H9 (cell line): ENCODE data around the gene HMOX2. TPM values are rescaled to one million over a fixed set of nuclear protein-coding genes. Genes with fewer than 3 reads are reported as not detected.

ENCODE experiments used
- DNase-seq: peaks from one replicate; pipeline ENCODE4 v3.0.0-alpha.2; 2017
- H2AFZ ChIP-seq: one replicate; pipeline ENCODE4 v1.6.1; 2013; ENCODE audit warnings: mild to moderate bottlenecking, low read length, control low read depth, moderate library complexity
- H2AK5ac ChIP-seq: 2 replicates; pipeline ENCODE4 v1.6.1; 2013; ENCODE audit warnings: low read length, control low read depth, mixed read lengths; ENCODE audit not compliant: insufficient read length
- H2BK120ac ChIP-seq: one replicate; pipeline ENCODE4 v1.6.1; 2013; ENCODE audit warnings: low read depth, mild to moderate bottlenecking, low read length, control low read depth, inconsistent platforms; ENCODE audit not compliant: poor library complexity, severe bottlenecking
- H2BK12ac ChIP-seq: 2 replicates; pipeline ENCODE4 v1.6.1; 2013; ENCODE audit warnings: low read length, control low read depth, mixed read lengths, low read depth; ENCODE audit not compliant: insufficient read length
- H2BK15ac ChIP-seq: 2 replicates; pipeline ENCODE4 v1.6.1; 2013; ENCODE audit warnings: low read depth, low read length, control low read depth
- H2BK20ac ChIP-seq: one replicate; pipeline ENCODE4 v1.6.1; 2013; ENCODE audit warnings: low read depth, mild to moderate bottlenecking, low read length, control low read depth, inconsistent platforms; ENCODE audit not compliant: poor library complexity, severe bottlenecking
- H2BK5ac ChIP-seq: 2 replicates; pipeline ENCODE4 v1.6.1; 2013; ENCODE audit warnings: low read length, control low read depth, mixed read lengths; ENCODE audit not compliant: insufficient read length
- H3K14ac ChIP-seq: 2 replicates; pipeline ENCODE4 v1.6.1; 2013; ENCODE audit warnings: low read length, control low read depth; ENCODE audit not compliant: insufficient read depth
- H3K18ac ChIP-seq: 2 replicates; pipeline ENCODE4 v1.6.1; 2013; ENCODE audit warnings: low read depth, mild to moderate bottlenecking, mixed read lengths, low read length, control low read depth; ENCODE audit not compliant: insufficient read length
- H3K23ac ChIP-seq: 2 replicates; pipeline ENCODE4 v1.6.1; 2013; ENCODE audit warnings: low read length, control low read depth, mixed read lengths, low read depth; ENCODE audit not compliant: insufficient read length
- H3K23me2 ChIP-seq: 2 replicates; pipeline ENCODE4 v1.6.1; 2013; ENCODE audit warnings: low read depth, mild to moderate bottlenecking, mixed read lengths, low read length, control low read depth; ENCODE audit not compliant: insufficient read length, poor library complexity, severe bottlenecking
- H3K27ac ChIP-seq: 2 replicates; pipeline ENCODE4 v1.5.1; 2013; ENCODE audit warnings: low read length, control low read depth, mixed read lengths, low read depth; ENCODE audit not compliant: insufficient read length
- H3K27me3 ChIP-seq: 2 replicates; pipeline ENCODE4 v1.6.1; 2013; ENCODE audit warnings: low read length, control low read depth, inconsistent platforms; ENCODE audit not compliant: insufficient read depth
- H3K4ac ChIP-seq: 2 replicates; pipeline ENCODE4 v1.6.1; 2013; ENCODE audit warnings: low read depth, mild to moderate bottlenecking, control low read depth, inconsistent platforms, low read length, moderate library complexity
- H3K4me1 ChIP-seq: 2 replicates; pipeline ENCODE4 v1.6.1; 2013; ENCODE audit warnings: low read length, control low read depth, inconsistent platforms; ENCODE audit not compliant: insufficient read depth
- H3K4me2 ChIP-seq: 2 replicates; pipeline ENCODE4 v1.6.1; 2013; ENCODE audit warnings: low read length, control low read depth, mixed read lengths; ENCODE audit not compliant: insufficient read length, insufficient read depth
- H3K56ac ChIP-seq: 2 replicates; pipeline ENCODE4 v1.6.1; 2013; ENCODE audit warnings: low read depth, mild to moderate bottlenecking, mixed read lengths, low read length, control low read depth; ENCODE audit not compliant: insufficient read length
- H3K79me1 ChIP-seq: 2 replicates; pipeline ENCODE4 v1.6.1; 2013; ENCODE audit warnings: low read depth, mild to moderate bottlenecking, moderate library complexity, low read length, control low read depth, inconsistent platforms; ENCODE audit not compliant: insufficient read depth, poor library complexity, severe bottlenecking
- H3K79me2 ChIP-seq: 2 replicates; pipeline ENCODE4 v1.6.1; 2013; ENCODE audit warnings: low read length, control low read depth, inconsistent platforms; ENCODE audit not compliant: insufficient read depth
- H3K9ac ChIP-seq: 2 replicates; pipeline ENCODE4 v1.6.1; 2013; ENCODE audit warnings: low read length, control low read depth, mixed read lengths; ENCODE audit not compliant: insufficient read length; ENCODE audit errors: extremely low read depth
- H3K9me3 ChIP-seq: one replicate; pipeline ENCODE4 v1.6.1; 2013; ENCODE audit warnings: low read depth, low read length, inconsistent platforms; ENCODE audit not compliant: control insufficient read depth
- H3T11ph ChIP-seq: one replicate; pipeline ENCODE4 v1.6.1; 2013; ENCODE audit warnings: mild to moderate bottlenecking, low read length, control low read depth, inconsistent platforms
- H4K20me1 ChIP-seq: one replicate; pipeline ENCODE4 v1.6.1; 2013; ENCODE audit not compliant: control insufficient read depth, insufficient read length, insufficient read depth
- H4K5ac ChIP-seq: 2 replicates; pipeline ENCODE4 v1.6.1; 2013; ENCODE audit warnings: low read depth, mild to moderate bottlenecking, mixed read lengths, low read length, control low read depth; ENCODE audit not compliant: insufficient read length
- H4K8ac ChIP-seq: replicated peaks from 2 replicates; pipeline ENCODE4 v1.6.1; 2013; ENCODE audit warnings: low read length, control low read depth, mixed read lengths, low read depth; ENCODE audit not compliant: insufficient read length
- H4K91ac ChIP-seq: 2 replicates; pipeline ENCODE4 v1.6.1; 2013; ENCODE audit warnings: low read depth, mild to moderate bottlenecking, moderate library complexity, mixed read lengths, low read length, control low read depth; ENCODE audit not compliant: insufficient read length
- H3K27ac Mint-ChIP-seq, 3 experiments: 2 replicates in 2 of 3; 3 replicates in 1 of 3; pipeline ENCODE4 v1.8.0; 2020 to 2021; ENCODE audit warnings: mixed read lengths in 3 of 3, mild to moderate bottlenecking in 1 of 3, moderate library complexity in 1 of 3
- H3K27me3 Mint-ChIP-seq: 2 replicates; pipeline ENCODE4 v1.8.0; 2021; ENCODE audit warnings: low read depth, mild to moderate bottlenecking, moderate library complexity, mixed read lengths
- H3K36me3 Mint-ChIP-seq, 3 experiments: 2 replicates in 2 of 3; 3 replicates in 1 of 3; pipeline ENCODE4 v1.8.0; 2020 to 2021; ENCODE audit warnings: low read depth in 3 of 3, mixed read lengths in 3 of 3; ENCODE audit not compliant: insufficient read depth in 1 of 3
- H3K4me1 Mint-ChIP-seq, 2 experiments: 2 replicates each; pipeline ENCODE4 v1.8.0; 2020; ENCODE audit warnings: mixed read lengths in 2 of 2
- H3K4me3 Mint-ChIP-seq, 2 experiments: 2 replicates in 1 of 2; 3 replicates in 1 of 2; pipeline ENCODE4 v1.8.0; 2020 to 2021; ENCODE audit warnings: mild to moderate bottlenecking in 2 of 2, mixed read lengths in 2 of 2, moderate library complexity in 1 of 2
- H3K9me3 Mint-ChIP-seq, 2 experiments: 2 replicates in 1 of 2; 3 replicates in 1 of 2; pipeline ENCODE4 v1.8.0; 2020; ENCODE audit warnings: mild to moderate bottlenecking in 2 of 2, mixed read lengths in 2 of 2, moderate library complexity in 1 of 2
- total RNA-seq: library from RNA; stranded (reverse); gene quantifications from 2 replicates; pipeline ENCODE4 v1.2.1, GENCODE V29; 2021
- TF ChIP-seq, protein P1 (sequence below): fragments of 200-600 bp; sonication (generic); conservative IDR thresholded peaks from 3 replicates; pipeline ENCODE4 v1.8.0; 2021; ENCODE audit warnings: antibody characterized with exemption, mild to moderate bottlenecking

The HMOX2 gene
- total RNA-seq, 1 experiment from 2014 or later = 44.4 TPM

GRCh38 chr16:4524571-4524970, 48.4 kb downstream of the HMOX2 start:
- H4K5ac ChIP-seq = no peak overlapping the region
- H2BK5ac ChIP-seq = no peak overlapping the region
- H3K18ac ChIP-seq = no peak overlapping the region
- H3K4me2 ChIP-seq = no peak overlapping the region
- TF ChIP-seq, protein P1, sequence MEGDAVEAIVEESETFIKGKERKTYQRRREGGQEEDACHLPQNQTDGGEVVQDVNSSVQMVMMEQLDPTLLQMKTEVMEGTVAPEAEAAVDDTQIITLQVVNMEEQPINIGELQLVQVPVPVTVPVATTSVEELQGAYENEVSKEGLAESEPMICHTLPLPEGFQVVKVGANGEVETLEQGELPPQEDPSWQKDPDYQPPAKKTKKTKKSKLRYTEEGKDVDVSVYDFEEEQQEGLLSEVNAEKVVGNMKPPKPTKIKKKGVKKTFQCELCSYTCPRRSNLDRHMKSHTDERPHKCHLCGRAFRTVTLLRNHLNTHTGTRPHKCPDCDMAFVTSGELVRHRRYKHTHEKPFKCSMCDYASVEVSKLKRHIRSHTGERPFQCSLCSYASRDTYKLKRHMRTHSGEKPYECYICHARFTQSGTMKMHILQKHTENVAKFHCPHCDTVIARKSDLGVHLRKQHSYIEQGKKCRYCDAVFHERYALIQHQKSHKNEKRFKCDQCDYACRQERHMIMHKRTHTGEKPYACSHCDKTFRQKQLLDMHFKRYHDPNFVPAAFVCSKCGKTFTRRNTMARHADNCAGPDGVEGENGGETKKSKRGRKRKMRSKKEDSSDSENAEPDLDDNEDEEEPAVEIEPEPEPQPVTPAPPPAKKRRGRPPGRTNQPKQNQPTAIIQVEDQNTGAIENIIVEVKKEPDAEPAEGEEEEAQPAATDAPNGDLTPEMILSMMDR = no peak
- H3K27me3 Mint-ChIP-seq = peaks cover 2% of the 10 kb centered on the region; the same call in 1 of the 2 replicates
- no peak overlapping the region for H2AFZ ChIP-seq
- H3K23me2 ChIP-seq = no peaks in the 10 kb centered on the region
- H3K79me1 ChIP-seq = no peaks in the 10 kb centered on the region
- no peak overlapping the region for H3K56ac ChIP-seq
- H2AK5ac ChIP-seq = no peak overlapping the region
- H3K9me3 Mint-ChIP-seq = no peaks in the 10 kb centered on the region
- no peak overlapping the region for H2BK20ac ChIP-seq
- H3K9ac ChIP-seq = no peak overlapping the region
- no peak overlapping the region for H3K14ac ChIP-seq
- no peak overlapping the region for H2BK15ac ChIP-seq
- H4K8ac ChIP-seq = no peak overlapping the region
- no peak overlapping the region for H3K27ac ChIP-seq
- no peaks in the 10 kb centered on the region for H4K20me1 ChIP-seq
- no peak overlapping the region for H2BK12ac ChIP-seq
- no peak for DNase-seq
- H3K79me2 ChIP-seq = 0 out of 2 replicates have a peak, but pooled peaks cover 2% of the 10 kb centered on the region
- peaks cover 43 to 59% of the 10 kb centered on the region in 2 experiments for H3K4me1 Mint-ChIP-seq
- no peak overlapping the region for H3K23ac ChIP-seq
- no peak overlapping the region for H2BK120ac ChIP-seq
- no peak overlapping the region for H3K4ac ChIP-seq
- no peak overlapping the region for H3T11ph ChIP-seq
- no peaks in the 10 kb centered on the region for H3K27me3 ChIP-seq
- H4K91ac ChIP-seq = no peak overlapping the region
- no peak overlapping the region; a peak in 1 of 5 replicates for H3K4me3 Mint-ChIP-seq
- peaks cover 6% of the 10 kb centered on the region; the same call in 1 of the 2 replicates for H3K4me1 ChIP-seq
- 0 out of 7 replicates have a peak overlapping the region, but pooled peaks of 1 of the 3 experiments have one; percentile 5 for H3K27ac Mint-ChIP-seq
- H3K36me3 Mint-ChIP-seq = peaks cover 0 to 7% (median 0%) of the 10 kb centered on the region in 3 experiments; a peak in 3 of 7 replicates
- H3K9me3 ChIP-seq = no peaks in the 10 kb centered on the region
